GM23338 (cell line): ENCODE data around the gene DPYD. TPM values are rescaled to one million over a fixed set of nuclear protein-coding genes. Genes with fewer than 3 reads are reported as not detected.

ENCODE experiments used
- ATAC-seq: fragments of 200-7000 bp; cut with Tn5 transposase; 3 replicates; pipeline ENCODE4 v1.9.1; 2020
- DNase-seq: peaks from one replicate; pipeline ENCODE4 v3.0.0-alpha.2; 2015; ENCODE audit warnings: low spot score
- H2AFZ ChIP-seq: fragments of 200-600 bp; sonication (generic); 2 replicates; pipeline ENCODE4 v1.8.0; 2016; ENCODE audit warnings: antibody characterized with exemption, mild to moderate bottlenecking, moderate library complexity
- H3F3A ChIP-seq: fragments of 200-600 bp; sonication (generic); replicated peaks from 2 replicates; pipeline ENCODE4 v1.8.0; 2017; ENCODE audit warnings: antibody characterized with exemption, mixed run types, low read depth
- H3K27ac ChIP-seq: fragments of 200-600 bp; sonication (generic); 2 replicates; pipeline ENCODE4 v1.6.1; 2016; ENCODE audit warnings: low read depth
- H3K27me3 ChIP-seq: fragments of 200-600 bp; sonication (generic); 2 replicates; pipeline ENCODE4 v1.8.0; 2016; ENCODE audit warnings: mild to moderate bottlenecking, mixed run types, moderate library complexity; ENCODE audit not compliant: insufficient read depth
- H3K36me3 ChIP-seq: fragments of 200-600 bp; sonication (generic); 2 replicates; pipeline ENCODE4 v1.8.0; 2016; ENCODE audit warnings: mild to moderate bottlenecking; ENCODE audit not compliant: insufficient read depth
- H3K4me1 ChIP-seq: fragments of 200-600 bp; sonication (generic); 2 replicates; pipeline ENCODE4 v1.8.0; 2016; ENCODE audit warnings: mild to moderate bottlenecking, moderate library complexity; ENCODE audit not compliant: insufficient read depth
- H3K4me2 ChIP-seq: fragments of 200-600 bp; sonication (generic); 2 replicates; pipeline ENCODE4 v1.7.1; 2017; ENCODE audit warnings: mixed run types
- H3K4me3 ChIP-seq: fragments of 200-600 bp; sonication (generic); 2 replicates; pipeline ENCODE4 v1.6.1; 2016; ENCODE audit warnings: mixed run types
- H3K79me2 ChIP-seq: fragments of 200-600 bp; sonication (generic); replicated peaks from 2 replicates; pipeline ENCODE4 v1.8.0; 2017; ENCODE audit warnings: mild to moderate bottlenecking; ENCODE audit not compliant: insufficient read depth
- H3K9me2 ChIP-seq: fragments of 200-600 bp; sonication (generic); 2 replicates; pipeline ENCODE4 v1.8.0; 2017; ENCODE audit not compliant: insufficient read depth
- H4K20me1 ChIP-seq: fragments of 200-600 bp; sonication (generic); replicated peaks from 2 replicates; pipeline ENCODE4 v1.8.0; 2017; ENCODE audit warnings: mild to moderate bottlenecking; ENCODE audit not compliant: insufficient read depth
- H3K27ac Mint-ChIP-seq: 2 replicates; pipeline ENCODE4 v1.8.0; 2020; ENCODE audit warnings: inconsistent platforms, mild to moderate bottlenecking, moderate library complexity, mixed read lengths
- H3K27me3 Mint-ChIP-seq: 3 replicates; pipeline ENCODE4 v1.8.0; 2022; ENCODE audit warnings: low read depth, mild to moderate bottlenecking, moderate library complexity, mixed read lengths, inconsistent platforms; ENCODE audit not compliant: insufficient read depth, poor library complexity
- H3K36me3 Mint-ChIP-seq: 3 replicates; pipeline ENCODE4 v1.8.0; 2021; ENCODE audit warnings: low read depth, mild to moderate bottlenecking, inconsistent platforms, moderate library complexity, mixed read lengths
- H3K4me1 Mint-ChIP-seq: 3 replicates; pipeline ENCODE4 v1.8.0; 2020; ENCODE audit warnings: mild to moderate bottlenecking, inconsistent platforms, mixed read lengths
- H3K4me3 Mint-ChIP-seq: 3 replicates; pipeline ENCODE4 v1.8.0; 2021; ENCODE audit warnings: moderate library complexity, mild to moderate bottlenecking, inconsistent platforms, mixed read lengths
- H3K9me3 Mint-ChIP-seq: 3 replicates; pipeline ENCODE4 v1.8.0; 2020; ENCODE audit warnings: moderate library complexity, mild to moderate bottlenecking, inconsistent platforms, mixed read lengths
- CREB1 ChIP-seq: fragments of 250-450 bp; sonication (Bioruptor Pico); IDR thresholded peaks from 2 replicates; pipeline ENCODE4 v1.5.0; 2020; ENCODE audit warnings: low read depth, mild to moderate bottlenecking, moderate library complexity
- CTCF ChIP-seq, 2 experiments: fragments of 200-600 bp in 1 of 2; sonication (generic) in 1 of 2; conservative IDR thresholded peaks; 2 replicates each; pipeline versions ENCODE4 v1.5.1 to v1.6.1; 2016 to 2017; ENCODE audit warnings: antibody characterized with exemption in 2 of 2, low read depth in 2 of 2, mild to moderate bottlenecking in 2 of 2, moderate library complexity in 1 of 2
- ETS1 ChIP-seq: IDR thresholded peaks from 2 replicates; pipeline ENCODE4 v1.6.1; 2016; ENCODE audit warnings: antibody characterized with exemption
- EZH2 ChIP-seq: fragments of 200-600 bp; sonication (generic); IDR thresholded peaks from one replicate; pipeline ENCODE4 v1.8.0; 2017; ENCODE audit warnings: antibody characterized with exemption, mild to moderate bottlenecking, low read depth; ENCODE audit not compliant: unreplicated experiment
- EZH2phosphoT487 ChIP-seq: fragments of 200-600 bp; sonication (generic); IDR thresholded peaks from one replicate; pipeline ENCODE4 v1.8.1; 2018; ENCODE audit warnings: antibody characterized with exemption; ENCODE audit not compliant: unreplicated experiment
- JUNB ChIP-seq: IDR thresholded peaks from one replicate; pipeline ENCODE4 v1.6.1; 2016; ENCODE audit warnings: antibody characterized with exemption; ENCODE audit not compliant: unreplicated experiment
- NANOG ChIP-seq: IDR thresholded peaks from 2 replicates; pipeline ENCODE4 v1.6.1; 2016; ENCODE audit warnings: antibody characterized with exemption, borderline replicate concordance
- POLR2AphosphoS5 ChIP-seq: IDR thresholded peaks from 2 replicates; pipeline ENCODE4 v1.6.1; 2016; ENCODE audit warnings: antibody characterized with exemption, low read depth
- REST ChIP-seq: IDR thresholded peaks from one replicate; pipeline ENCODE4 v1.6.1; 2018; ENCODE audit warnings: antibody characterized with exemption; ENCODE audit not compliant: unreplicated experiment
- ZNF114 ChIP-seq: fragments of 250-450 bp; sonication (Bioruptor Pico); IDR thresholded peaks from 2 replicates; pipeline ENCODE4 v1.5.0; 2020; ENCODE audit warnings: mild to moderate bottlenecking, moderate library complexity
- ZNF331 ChIP-seq: fragments of 250-450 bp; sonication (Bioruptor Pico); IDR thresholded peaks from 2 replicates; pipeline ENCODE4 v1.5.0; 2020; ENCODE audit warnings: low read depth, mild to moderate bottlenecking, moderate library complexity
- polyA plus RNA-seq: library from polyadenylated mRNA; unstranded; fragments of >200 nt; fragmentation: Nextera tagmentation; extraction: Ambion mirVana; gene quantifications from 2 replicates; pipeline ENCODE4 v1.2.1, GENCODE V29; 2016
- total RNA-seq: library from RNA; depleted of rRNA; stranded (reverse); fragments of >200 nt; shearing (Covaris generic); gene quantifications from 2 replicates; pipeline ENCODE4 v1.2.3, GENCODE V29; 2014

Gene DPYD
- total and polyA plus RNA-seq, 2 experiments from 2014 or later = 0.50 to 1.6 TPM

- Histone ChIP-seq H3F3A (no peaks in the 10 kb centered on the region), H3K27ac (no peak overlapping the region), H4K20me1 (no peaks in the 10 kb centered on the region), H3K4me2 (no peak overlapping the region), H3K4me3 (no peak overlapping the region), H3K4me1 (no peaks in the 10 kb centered on the region), H2AFZ (peak overlapping the region; percentile 60), H3K79me2 (no peaks in the 10 kb centered on the region), H3K36me3 (no peaks in the 10 kb centered on the region), H3K9me2 (no peaks in the 10 kb centered on the region), H3K27me3 (no peaks in the 10 kb centered on the region)
- Mint-ChIP-seq H3K4me1 (peaks cover 6% of the 10 kb centered on the region; the same call in 2 of the 3 replicates), H3K27ac (peak overlapping the region; percentile 56; the same call in 1 of the 2 replicates), H3K4me3 (no peak overlapping the region), H3K27me3 (no peaks in the 10 kb centered on the region), H3K36me3 (no peaks in the 10 kb centered on the region), H3K9me3 (no peaks in the 10 kb centered on the region)
- peak; percentile 83 for DNase-seq
- ATAC-seq = peak; percentile 96
- TF ChIP-seq CTCF (conservative IDR thresholded peaks at IDR 0.05; ENCODE audit: low read depth in 2 of 2) (peak; percentile 64 to 70), ZNF331 (CRISPR knock-in tag) (no peak), EZH2 (no peak)
These were observed 782.8 kb downstream of the DPYD start for GRCh38 chr1:97137862-97138514.

- Histone ChIP-seq H3K4me2 (no peak overlapping the region), H3K4me1 (no peaks in the 10 kb centered on the region), H4K20me1 (no peaks in the 10 kb centered on the region), H3K9me2 (no peaks in the 10 kb centered on the region), H3K79me2 (no peaks in the 10 kb centered on the region), H3K27ac (no peak overlapping the region), H3F3A (no peaks in the 10 kb centered on the region), H3K4me3 (no peak overlapping the region), H3K36me3 (no peaks in the 10 kb centered on the region), H3K27me3 (no peaks in the 10 kb centered on the region), H2AFZ (no peak overlapping the region)
- Mint-ChIP-seq H3K4me3 (no peak overlapping the region), H3K27me3 (no peaks in the 10 kb centered on the region), H3K36me3 (no peaks in the 10 kb centered on the region), H3K9me3 (no peaks in the 10 kb centered on the region), H3K27ac (no peak overlapping the region), H3K4me1 (peaks cover 6% of the 10 kb centered on the region; the same call in 2 of the 3 replicates)
- DNase-seq (no peak), ATAC-seq (no peak)
- no peak for TF ChIP-seq ETS1
- TF ChIP-seq CREB1 (CRISPR knock-in tag) = no peak
- TF ChIP-seq EZH2phosphoT487 = no peak
- TF ChIP-seq REST = no peak
- no peak for TF ChIP-seq NANOG
- no peak for TF ChIP-seq ZNF114 (CRISPR knock-in tag)
- TF ChIP-seq ZNF331 (CRISPR knock-in tag) = no peak
- TF ChIP-seq JUNB = no peak
- no peak for TF ChIP-seq CTCF (conservative IDR thresholded peaks at IDR 0.05; ENCODE audit: low read depth in 2 of 2)
- TF ChIP-seq POLR2AphosphoS5 = no peak
These were observed 783.8 kb downstream of the DPYD start for GRCh38 chr1:97136996-97137395.
